Activated CD8-positive, alpha-beta memory T cell treated with anti-CD3 and anti-CD28 coated beads, Interleukin-2, amount 50 U/mL, for 48 hours (primary cell): ENCODE data around the gene JAK1.
"Not testable (repeated sequence)": the region's sequence is repeated elsewhere in the genome, so short reads cannot be mapped to it uniquely, and the experiment has no call there.

Experiments used
- DNase-seq: peaks from one replicate; pipeline ENCODE4 v3.0.0-alpha.2; 2020

Gene JAK1

DNA sequence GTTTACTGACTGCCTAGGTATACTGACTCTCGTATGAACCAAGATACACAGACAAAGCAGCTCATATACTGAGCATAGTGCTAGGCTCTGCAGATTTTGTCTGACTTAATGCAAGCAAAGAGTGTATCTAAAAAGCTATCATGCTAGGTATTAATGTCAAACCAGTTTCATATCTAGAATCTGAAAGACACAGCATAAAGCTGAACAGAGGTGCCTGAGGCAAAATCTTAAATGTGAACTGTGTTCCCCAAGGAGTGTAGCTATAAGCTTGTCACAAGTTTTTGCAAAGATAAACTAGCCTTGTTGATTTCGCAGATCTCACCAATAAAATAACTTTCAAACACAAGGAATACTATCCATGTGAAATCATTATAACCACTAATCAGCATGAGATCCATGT lies 18.1 kb downstream of the JAK1 start:
- DNase-seq, result no peak

DNA sequence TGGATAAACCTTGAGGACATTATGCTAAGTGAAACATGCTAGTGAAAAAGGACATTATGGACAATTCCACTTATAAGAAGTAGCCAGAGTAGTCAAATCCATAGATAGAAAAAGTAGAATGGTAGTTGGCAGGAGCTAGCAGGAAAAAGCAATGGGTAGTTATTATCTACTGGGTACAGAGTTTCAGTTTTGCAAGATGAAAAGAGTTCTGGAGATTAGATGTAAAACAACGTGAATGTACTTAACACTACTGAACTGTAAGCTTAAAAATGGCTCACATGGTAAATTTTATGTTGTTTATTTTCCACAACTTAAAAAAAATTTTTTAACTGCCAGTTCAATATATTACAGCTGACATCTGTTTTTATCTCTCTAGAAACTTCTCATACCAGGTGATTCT lies 19.4 kb downstream of the JAK1 start:
- no peak for DNase-seq

DNA sequence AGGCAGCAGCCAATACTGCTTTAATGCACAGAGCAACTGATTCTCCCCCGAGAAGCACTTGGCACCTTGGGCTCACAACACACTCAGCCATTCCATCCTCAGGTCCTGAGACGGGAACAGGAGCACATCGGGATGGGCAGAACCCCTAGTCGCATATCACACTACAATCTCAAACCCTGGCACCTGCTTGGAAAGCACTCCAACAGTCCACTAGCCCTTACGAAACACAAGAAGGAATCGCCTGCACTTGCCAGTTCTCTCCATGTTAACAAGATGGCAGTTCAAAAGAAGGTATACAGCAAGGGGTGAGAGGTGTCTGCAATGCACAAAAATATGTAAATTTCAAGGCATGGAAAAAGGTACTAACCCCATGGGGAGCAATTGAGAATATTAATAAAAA lies 21.4 kb downstream of the JAK1 start:
- DNase-seq, result no peak

DNA sequence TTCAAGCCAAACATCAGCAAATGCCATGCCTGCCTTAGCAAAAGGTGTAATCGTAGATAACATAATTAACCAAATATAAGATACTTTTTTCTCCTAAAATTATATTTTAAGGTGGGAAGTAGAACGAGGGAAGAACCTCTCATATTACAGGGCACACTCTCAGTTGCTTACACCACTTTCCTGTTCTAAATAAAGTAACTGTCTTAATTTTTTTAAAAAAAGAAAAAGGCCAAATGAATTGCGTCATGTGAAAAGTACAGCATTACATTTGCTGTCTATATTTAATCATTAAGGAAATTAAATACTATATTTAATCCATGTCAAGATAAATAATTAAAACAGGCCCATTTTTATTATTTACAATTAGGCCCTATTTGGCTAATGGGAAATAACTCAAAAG lies 23.7 kb downstream of the JAK1 start:
- no peak for DNase-seq

DNA sequence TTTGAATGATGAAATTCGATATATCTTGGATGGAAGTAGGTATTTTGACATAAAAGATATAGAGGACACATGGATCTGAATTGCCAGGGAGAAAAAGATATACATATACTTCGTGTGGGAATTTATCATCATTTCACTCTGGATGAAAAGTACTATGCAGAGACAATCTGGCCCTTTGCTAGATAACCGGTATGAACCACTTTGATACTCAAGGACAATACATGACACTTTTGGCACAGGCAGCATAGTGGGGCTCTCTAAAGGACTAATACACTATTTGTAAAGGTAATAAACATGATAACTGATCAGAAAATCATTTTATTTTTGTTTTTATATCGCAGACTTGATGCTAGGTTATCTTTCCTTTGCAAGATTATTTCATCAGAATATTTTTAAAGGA lies 24.2 kb downstream of the JAK1 start:
- DNase-seq, result no peak

DNA sequence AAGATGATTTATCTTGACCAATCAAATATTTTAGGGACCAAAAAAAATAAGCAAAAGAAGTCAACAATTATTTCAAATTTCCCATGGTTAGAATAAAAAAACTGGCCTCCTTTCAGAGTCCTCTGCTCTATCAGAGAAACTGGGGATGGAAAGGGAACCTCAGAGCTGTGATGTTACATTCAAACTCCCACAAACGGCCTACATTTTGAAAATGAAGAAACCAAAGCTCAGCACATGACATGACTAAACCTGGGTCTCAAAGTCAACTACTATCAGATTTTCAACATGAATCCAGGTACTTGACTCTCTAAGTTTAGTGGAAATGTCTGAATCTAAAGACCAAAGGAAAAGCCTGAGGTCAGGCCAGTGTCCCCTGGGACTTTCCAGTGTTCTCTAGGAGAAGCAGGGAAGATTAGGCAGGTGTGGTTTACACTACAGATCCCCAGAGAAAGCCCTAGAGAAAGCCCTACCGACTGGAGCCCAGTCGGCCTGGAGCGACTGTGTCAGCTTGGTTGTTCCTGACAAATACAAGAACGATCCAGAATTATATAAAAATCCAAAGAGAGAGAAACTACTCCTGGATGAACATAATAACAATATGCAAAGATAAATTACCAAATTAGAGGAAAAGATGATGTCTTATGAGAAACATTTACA lies 24.8 kb downstream of the JAK1 start:
- no peak for DNase-seq

DNA sequence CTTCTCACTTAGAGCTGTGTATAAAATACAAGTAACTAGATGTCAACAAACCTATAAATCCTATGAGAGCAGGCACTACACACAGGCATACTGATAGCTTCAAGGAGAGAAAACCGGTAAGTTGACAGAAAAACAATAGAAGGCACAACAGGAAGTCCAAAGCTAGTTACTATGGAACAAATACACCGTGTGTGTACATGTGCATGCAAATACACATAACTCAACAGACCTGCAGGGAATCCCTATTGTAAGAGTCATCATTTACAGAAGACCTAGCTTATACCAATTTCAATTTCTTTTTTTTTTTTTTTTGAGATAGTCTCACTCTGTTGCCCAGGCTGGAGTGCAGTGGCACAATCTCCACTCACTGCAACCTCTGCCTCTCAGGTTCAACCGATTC lies 26.3 kb downstream of the JAK1 start:
- no peak for DNase-seq

DNA sequence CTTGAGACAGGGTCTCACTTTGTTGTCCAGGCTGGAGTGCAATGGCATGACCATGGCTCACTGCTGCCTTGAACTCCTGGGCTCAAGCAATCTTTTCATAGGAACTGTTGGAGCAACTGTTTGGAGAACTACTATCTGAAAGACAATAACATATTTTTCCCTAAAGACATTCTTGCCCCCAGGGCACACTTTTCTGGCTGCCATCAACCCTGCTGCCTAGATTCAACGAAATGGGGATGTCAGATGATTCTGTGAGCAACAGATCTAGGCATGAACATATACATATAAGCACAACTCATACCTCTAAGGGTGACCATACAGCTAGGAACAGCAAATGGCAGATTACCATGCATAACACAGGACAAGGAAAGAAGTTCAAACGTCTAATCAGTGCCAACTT lies 27.4 kb downstream of the JAK1 start:
- DNase-seq, result no peak

DNA sequence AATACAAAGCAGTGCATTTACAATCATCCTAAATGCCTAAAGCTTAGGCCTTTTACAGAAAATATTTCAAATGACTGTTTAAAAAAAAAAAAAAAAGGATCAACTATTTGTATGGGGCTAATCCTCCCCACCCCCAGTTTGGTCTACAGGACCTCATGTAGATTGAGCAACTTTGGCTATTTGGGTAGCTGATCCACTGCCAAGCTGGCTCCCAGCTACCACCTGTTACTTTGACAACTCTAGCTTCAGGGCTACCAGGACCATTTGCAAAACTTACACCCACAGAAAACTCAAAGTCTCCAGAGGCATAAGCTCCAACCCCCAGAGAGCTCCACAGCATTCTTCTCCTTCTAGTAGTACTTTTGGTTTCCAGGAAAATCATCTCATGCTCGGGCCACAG lies 29.4 kb downstream of the JAK1 start:
- no peak for DNase-seq

DNA sequence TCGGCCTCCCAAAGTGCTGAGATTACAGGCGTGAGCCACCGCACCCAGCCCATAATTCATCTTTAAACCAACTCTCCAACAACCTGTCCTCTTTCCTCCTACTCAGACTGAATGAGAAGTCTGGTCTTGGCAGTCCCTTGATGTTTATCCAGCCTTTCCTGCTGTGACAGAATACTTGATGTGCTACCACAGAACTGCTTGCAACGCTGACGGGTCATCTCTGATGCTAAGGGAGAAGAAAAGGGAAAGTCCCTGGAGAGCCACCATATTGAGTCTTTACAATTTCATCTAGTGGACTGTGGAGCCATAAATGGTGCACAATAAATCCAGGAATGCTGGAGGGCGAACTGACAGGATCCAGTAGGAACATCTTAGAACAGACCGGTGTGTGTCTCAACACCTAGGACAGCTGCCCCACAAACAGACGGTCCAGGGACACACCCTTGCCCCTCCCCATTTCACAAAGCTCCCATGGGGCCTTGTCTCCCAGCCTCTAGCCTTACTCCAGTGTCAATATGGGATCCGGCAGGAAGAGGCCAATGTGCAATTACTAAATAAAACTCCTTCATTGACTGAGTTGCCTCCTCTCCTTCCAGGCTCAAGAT lies 30.7 kb downstream of the JAK1 start:
- no peak for DNase-seq

DNA sequence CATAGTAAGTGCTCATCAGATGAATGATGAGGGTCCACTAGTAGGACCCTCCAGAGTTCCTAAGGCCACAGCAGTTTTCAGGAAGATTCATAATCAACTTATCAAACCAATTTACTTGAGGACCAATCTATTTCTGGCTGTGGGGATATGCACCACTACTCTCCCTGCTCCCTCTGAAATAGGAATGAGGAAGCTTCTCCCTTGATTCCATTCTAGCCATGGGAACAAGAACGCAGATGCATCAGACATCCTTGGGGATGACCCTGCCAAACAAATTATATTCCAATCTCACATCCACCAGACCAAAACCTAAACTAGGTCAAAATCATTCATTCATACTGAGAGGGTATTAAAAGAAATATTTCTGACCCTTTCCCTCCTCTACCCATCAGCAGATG lies 31.5 kb downstream of the JAK1 start:
- DNase-seq, result no peak

DNA sequence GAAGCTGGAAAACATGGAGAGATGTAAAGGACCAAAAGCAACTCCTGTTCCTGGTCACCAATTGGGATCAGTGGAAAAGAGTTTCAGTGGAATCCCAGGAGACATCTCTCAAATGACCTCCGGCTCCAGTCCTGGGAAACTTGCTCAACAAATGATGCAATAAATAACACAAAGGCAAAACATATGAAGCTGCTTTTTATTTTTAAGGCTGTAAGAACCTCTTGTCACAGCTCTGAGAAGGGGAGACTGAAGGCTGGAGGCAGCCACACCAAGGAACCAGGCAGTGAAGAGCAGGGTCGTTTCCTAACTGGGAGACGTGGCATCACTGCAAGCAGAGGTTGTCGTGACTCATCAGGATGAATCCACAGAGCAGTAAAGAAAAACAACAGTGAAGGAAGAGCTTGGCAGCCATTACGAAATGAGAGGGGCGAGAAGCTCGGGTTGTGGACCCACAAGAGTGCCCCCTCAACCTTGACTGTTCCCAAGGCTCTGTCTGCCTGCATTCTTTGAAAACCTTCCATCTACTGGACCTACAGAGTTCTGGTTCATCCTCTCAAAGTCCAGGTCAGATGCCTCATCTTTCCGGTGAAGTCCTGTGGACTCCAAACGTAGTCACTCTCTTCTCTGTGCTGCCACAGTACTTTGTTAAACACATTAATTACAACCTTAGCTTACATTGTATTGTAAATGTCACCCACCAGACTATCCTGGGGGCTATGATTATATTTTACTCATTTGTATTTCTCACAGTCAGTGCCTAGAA lies 32.1 kb downstream of the JAK1 start:
- DNase-seq, result no peak

DNA sequence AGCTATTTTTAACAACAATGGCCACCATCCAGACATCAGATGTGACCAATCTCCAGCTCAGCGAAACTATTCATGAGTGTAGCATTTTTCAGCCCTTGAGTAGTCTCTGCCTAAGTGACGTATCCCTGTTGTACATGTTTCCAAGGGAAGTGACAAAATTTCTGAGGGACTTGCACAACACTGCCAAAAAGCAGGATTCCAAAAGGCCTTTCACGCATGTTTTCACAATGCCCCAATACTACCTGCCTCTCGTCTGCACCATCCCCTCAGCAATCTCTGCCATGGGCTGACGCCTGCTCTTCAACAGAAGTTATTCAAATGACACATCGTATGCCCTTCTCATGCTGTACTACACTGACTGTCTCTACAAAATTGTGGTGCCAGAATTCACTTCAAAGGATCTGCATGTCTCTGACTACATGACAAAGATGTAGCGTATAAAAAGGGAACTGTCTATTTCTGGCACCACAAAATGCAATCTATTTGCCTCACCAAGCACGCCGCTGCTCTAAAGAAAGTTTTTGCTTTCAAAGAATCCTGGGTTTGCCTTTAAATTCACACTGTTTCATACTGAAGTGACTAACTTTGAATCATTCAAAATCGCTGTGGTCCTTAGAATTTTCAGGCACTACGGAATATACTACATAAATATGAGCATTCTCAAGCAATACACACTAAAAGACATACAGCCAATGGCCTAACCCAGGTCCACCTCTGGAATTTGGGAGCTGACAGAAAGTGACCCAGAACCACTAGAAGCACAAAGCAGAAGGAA lies 32.9 kb downstream of the JAK1 start:
- DNase-seq, result no peak

DNA sequence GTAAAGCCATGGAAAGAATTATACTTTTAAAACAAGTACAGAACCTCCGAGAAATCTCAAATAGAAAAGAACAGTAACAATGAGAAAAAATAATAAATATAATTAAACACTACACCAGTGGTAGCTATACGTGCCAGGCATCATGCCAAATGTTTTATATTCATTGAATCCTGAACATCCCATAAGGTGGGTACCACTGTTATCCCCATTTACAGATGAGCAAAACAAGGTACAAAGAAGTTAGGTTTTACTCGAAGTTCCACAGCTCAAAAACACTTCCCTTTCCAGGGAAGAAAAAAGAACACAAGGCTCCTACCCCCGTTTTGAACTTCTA lies 33.4 kb downstream of the JAK1 start:
- no peak for DNase-seq

DNA sequence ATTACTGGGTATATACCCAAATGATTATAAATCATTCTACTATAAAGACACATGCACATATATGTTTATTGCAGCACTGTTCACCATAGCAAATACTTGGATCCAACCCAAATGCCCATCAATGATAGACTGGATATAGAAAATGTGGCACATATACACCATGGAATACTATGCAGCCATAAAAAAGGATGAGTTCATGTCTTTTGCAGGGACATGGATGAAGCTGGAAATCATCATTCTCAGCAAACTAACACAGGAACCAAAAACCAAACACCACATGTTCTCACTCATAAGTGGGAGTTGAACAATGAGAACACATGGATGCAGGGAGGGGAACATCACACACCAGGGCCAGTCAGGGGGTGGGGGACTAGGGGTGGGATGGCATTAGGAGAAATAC lies 35.7 kb downstream of the JAK1 start:
- not testable (repeated sequence) for DNase-seq

DNA sequence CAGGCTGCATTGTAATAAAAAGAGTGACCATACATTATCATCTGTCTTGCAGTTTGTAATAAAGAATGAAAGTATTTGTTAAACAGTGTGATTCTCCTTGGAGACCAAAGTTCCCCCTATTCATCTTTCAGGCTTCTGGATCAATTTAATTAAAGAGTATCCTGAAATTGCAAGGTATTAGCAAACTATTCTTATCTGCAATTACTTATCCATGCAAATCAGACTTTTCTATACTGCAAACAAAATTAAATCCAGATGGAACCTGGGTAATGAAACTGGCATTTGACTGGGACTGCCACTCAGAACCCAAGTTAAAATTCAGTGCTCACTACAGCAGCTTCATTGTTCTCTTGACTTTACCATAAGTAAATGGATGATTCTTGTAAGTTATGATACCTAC lies 37.1 kb downstream of the JAK1 start:
- DNase-seq, result no peak

DNA sequence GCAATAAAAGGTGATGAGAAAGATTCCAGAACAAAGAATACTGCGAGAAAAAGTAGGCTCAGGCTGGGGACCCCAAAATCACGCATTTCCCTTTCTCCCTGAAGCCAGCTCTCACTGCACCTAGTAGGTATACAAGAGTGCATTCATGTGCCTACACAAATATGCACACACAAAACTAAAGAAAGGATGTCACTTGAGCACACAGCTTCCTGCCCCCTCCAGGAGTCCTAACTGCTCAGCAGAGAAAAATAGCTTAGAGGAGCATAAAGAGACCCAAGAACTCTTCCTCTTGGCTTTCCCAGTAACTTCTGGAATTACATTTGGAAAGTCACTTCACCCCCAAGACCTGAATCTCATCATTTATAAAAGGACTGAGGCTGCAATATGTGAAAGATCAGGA lies 38.0 kb downstream of the JAK1 start:
- no peak for DNase-seq

DNA sequence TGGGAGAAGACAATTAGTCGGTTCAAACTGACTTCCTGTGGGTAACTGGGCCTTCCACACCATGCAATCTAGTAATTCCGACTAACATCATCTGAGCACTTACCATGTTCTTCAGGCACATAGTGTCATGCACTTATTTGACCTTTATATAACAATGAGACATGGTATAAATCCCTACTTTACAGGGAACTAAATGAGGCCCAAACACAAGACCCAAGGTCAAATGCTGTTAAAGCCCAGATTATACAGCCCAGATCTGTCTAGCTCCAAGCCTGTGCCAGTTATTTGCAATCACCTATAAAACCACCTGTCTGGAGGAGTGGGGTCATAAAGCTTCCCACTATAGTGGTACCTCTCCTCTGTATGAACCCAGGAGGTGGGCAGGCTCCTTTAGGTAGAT lies 40.8 kb downstream of the JAK1 start:
- DNase-seq, result no peak

DNA sequence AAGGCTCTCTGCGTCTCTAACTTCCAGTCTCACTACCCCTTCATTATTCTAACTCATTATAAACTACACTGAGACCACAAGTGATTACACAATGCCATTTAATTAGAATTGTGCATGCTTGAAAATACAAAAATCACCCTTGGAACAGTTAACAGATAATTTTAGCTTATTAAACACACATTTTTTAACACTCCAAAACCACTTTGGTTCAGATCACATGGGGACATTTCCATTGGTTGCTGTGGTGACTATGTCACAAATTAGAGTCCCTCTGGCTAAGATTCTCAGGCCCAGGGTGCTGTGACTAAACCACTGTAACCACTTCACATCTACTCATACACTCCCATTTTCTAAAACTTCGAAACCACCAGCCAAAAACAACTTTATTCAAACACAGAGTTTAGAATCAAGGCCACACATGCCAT lies 43.0 kb downstream of the JAK1 start:
- no peak for DNase-seq

DNA sequence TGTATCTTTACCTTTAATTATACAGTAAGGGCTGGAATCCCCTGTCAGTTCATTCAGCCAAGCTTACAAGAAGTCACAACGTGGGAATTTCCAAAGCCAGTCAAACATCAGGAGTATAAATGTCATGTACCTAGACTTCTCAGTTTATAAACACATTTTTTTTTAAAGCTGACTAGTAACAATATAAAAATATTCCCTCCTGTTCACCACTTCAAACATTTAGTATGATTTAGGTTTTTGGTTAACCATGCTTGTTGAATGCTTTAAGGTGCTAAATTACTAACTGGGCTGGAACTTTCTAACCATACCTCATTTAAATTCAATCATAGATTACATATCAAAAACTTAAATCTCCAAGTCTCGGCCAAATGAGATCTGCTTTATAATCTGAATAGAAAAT lies 44.0 kb downstream of the JAK1 start:
- DNase-seq, result no peak

DNA sequence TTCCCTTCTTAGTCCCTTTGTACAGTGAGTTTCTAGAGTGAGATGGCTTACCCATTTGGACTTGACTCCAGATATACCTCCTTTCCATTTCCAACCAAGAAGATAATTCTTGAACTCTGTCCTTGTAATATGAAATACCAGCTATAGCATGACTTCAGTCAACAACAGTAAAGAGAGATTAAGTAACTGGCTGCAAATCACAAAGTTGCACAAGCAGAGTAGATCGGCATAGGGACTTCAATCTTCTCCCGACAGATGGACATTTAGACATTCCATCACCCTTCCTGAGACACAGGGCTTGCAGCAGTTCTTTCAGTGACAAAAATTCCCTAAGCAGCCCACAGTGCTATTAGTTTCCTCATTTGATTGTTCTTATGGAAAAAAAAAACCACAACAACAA lies 44.6 kb downstream of the JAK1 start:
- DNase-seq, result no peak

DNA sequence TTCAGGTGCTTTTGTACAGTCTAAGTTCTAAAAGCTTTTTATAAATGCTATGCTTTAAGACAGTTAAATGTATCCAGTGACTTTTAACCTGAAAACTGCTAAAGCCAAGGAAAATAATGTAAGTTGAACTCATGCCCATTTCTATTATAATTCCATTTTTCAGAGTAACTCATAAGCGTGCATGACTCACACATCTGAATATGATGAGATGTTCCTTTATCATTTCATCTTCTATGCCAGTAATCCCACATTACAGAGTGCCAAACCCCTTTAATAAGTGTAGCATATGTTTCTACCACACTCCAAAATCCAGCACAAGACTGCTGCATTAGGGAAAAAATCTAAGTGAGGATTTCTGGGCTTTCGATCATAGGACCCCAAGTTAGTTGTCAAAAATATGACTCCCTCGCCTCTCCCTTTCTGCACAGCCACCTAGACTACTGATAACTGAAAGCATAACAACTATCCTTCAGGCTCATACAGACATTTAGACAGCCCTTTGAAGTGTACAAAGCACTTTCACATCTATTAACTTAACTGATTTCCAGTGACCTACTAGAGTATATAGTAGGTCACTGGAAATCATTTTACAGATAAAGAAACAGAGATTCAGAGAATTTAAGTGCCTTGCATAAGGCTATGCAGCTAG lies 45.3 kb downstream of the JAK1 start:
- DNase-seq, result no peak

DNA sequence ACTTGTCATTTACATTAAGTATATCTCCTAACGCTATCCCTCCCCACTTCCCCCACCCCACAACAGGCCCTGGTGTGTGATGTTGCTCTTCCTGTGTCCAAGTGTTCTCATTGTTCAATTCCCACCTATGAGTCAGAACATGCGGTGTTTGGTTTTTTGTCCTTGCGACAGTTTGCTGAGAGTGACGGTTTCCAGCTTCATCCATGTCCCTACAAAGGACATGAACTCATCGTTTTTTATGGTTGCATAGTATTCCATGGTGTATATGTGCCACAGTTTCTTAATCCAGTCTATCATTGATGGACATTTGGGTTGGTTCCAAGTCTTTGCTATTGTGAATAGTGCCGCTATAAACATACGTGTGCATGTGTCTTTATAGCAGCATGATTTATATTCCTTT lies 47.2 kb downstream of the JAK1 start:
- not testable (repeated sequence) for DNase-seq
